ENCODE measurements around the gene ANGPTL2.

DNA sequence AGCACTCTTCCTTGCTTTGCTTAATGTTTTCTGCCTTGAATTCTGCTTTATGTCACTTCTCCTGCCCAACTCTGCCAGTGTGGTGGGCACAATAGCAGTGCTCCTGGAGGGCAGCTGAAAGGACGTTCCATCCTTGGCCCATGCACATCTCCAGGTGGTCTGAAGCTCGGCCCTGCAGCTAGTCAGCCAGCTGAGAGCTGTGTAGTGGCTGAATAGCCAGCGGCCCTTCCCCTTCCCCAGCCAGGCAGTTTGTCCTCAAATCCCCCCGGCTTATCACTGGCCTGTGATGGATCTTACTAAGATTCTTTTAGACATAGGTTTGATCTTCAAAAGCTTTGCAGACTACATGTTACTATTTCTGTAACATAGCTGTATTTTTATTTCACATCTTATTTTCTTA, 42.7 kb upstream of the ANGPTL2 start:
- TF ChIP-seq, protein P1, sequence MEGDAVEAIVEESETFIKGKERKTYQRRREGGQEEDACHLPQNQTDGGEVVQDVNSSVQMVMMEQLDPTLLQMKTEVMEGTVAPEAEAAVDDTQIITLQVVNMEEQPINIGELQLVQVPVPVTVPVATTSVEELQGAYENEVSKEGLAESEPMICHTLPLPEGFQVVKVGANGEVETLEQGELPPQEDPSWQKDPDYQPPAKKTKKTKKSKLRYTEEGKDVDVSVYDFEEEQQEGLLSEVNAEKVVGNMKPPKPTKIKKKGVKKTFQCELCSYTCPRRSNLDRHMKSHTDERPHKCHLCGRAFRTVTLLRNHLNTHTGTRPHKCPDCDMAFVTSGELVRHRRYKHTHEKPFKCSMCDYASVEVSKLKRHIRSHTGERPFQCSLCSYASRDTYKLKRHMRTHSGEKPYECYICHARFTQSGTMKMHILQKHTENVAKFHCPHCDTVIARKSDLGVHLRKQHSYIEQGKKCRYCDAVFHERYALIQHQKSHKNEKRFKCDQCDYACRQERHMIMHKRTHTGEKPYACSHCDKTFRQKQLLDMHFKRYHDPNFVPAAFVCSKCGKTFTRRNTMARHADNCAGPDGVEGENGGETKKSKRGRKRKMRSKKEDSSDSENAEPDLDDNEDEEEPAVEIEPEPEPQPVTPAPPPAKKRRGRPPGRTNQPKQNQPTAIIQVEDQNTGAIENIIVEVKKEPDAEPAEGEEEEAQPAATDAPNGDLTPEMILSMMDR (IDR thresholded peaks at IDR 0.05), result no peak
- TF ChIP-seq POLR2A (IDR thresholded peaks at IDR 0.05), result no peak
